ENCODE measurements around the gene KCNMA1. TPM values are rescaled to one million over a fixed set of nuclear protein-coding genes. Genes with fewer than 3 reads are reported as not detected.

Gene KCNMA1
- total and polyA plus RNA-seq, 9 of the 15 experiments (the other 6 are each of a cell fraction or from before 2014, with no cell fraction given), result 0.01 to 0.95 (median 0.15) TPM; not detected in 4

DNA sequence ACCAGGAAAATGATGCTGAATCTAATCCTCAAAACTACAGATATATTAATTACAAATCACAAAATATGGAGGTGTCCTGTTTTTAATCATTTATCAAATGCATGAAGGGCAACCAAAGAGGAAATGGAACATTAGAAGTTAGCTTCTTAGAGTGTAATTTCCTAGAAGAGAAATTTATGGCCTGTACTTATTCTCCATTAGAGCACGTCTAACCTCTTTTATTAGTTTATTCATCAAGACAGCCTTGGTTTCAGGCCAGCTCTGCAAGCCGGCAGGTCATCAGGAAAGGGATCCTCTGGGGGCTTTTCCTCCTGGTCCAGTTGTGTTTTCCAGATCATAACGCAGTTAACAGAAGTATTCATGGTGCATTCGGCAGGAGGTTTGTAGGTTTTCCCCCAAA is 517.6 kb downstream of the KCNMA1 start:
- in situ Hi-C loops (cut with MboI) (no loop called here), intact Hi-C loops (cut with micrococcal nuclease) (no loop called here)
- no peak overlapping the region for H3K27ac ChIP-seq (ENCODE audit: extremely low read depth, low read depth, low read length)
- FAIRE-seq (no peak), ATAC-seq (no peak), DNase-seq (ENCODE audit: extremely low read depth in 1 of 4, low spot score in 3 of 4) (no peak)
- H3K9me3 ChIP-seq (replicated peaks; ENCODE audit: control insufficient read depth, insufficient read depth, low read depth, low read length), result no peaks in the 10 kb centered on the region
- H3K27me3 ChIP-seq (ENCODE audit: control insufficient read depth in 2 of 2, insufficient read depth in 2 of 2, low read length in 2 of 2), result no peaks in the 10 kb centered on the region
- ChIA-PET POLR2A (interaction anchor here (0.7 kb wide), 1 partner anchor 905 kb away, joined by 3 read pairs; no protein-coding TSS in a partner anchor), CTCF (ENCODE audit: low intra/inter-chr PET ratio) (no interaction called here)
- no peak overlapping the region for H3K4me2 ChIP-seq (ENCODE audit: insufficient read depth, low read length)
- no peaks in the 10 kb centered on the region for H3K9me1 ChIP-seq (ENCODE audit: control insufficient read depth, insufficient read depth, low read length)
- 1% methylated on average over 4 of the region's 4 CpGs for WGBS (ENCODE audit: insufficient coverage, low coverage, missing lambda C conversion rate)
- no peaks in the 10 kb centered on the region for H3K36me3 ChIP-seq (ENCODE audit: control insufficient read depth, insufficient read depth, low read length)
- no peaks in the 10 kb centered on the region for H3K4me1 ChIP-seq (replicated peaks in 1 of 2; ENCODE audit: control insufficient read depth in 2 of 2, insufficient read depth in 2 of 2, low read length in 2 of 2)
- no peak overlapping the region for H3K4me3 ChIP-seq
- no peak overlapping the region for H3K9ac ChIP-seq (ENCODE audit: insufficient read depth in 1 of 2, low read depth in 2 of 2, low read length in 2 of 2)
- H4K20me1 ChIP-seq (replicated peaks; ENCODE audit: control insufficient read depth, insufficient read depth, low read length), result no peaks in the 10 kb centered on the region
- no TSS peak for BruUV-seq (replicated peaks)
- TF ChIP-seq ZC3H8 (IDR thresholded peaks at IDR 0.05) (no peak), FOXJ2 (tag; IDR thresholded peaks at IDR 0.05) (no peak), EZH2 (IDR thresholded peaks at IDR 0.05; ENCODE audit: borderline replicate concordance, low read depth, low read length) (no peak), SRSF3 (IDR thresholded peaks at IDR 0.05; ENCODE audit: insufficient read depth, low read length) (no peak), RBBP5 (IDR thresholded peaks at IDR 0.05; ENCODE audit: borderline replicate concordance, insufficient read depth, low read length, poor library complexity, severe bottlenecking) (no peak), CHD1 (IDR thresholded peaks at IDR 0.05; ENCODE audit: low read length) (no peak), ZBTB8A (IDR thresholded peaks at IDR 0.05; ENCODE audit: partially characterized antibody) (no peak), CREM (IDR thresholded peaks at IDR 0.05; ENCODE audit: low read depth) (no peak), XRCC4 (IDR thresholded peaks at IDR 0.05; ENCODE audit: extremely low read depth, insufficient read depth, insufficient read length) (no peak), ARID1B (IDR thresholded peaks at IDR 0.05) (no peak)
- TF ChIP-seq, protein P1, sequence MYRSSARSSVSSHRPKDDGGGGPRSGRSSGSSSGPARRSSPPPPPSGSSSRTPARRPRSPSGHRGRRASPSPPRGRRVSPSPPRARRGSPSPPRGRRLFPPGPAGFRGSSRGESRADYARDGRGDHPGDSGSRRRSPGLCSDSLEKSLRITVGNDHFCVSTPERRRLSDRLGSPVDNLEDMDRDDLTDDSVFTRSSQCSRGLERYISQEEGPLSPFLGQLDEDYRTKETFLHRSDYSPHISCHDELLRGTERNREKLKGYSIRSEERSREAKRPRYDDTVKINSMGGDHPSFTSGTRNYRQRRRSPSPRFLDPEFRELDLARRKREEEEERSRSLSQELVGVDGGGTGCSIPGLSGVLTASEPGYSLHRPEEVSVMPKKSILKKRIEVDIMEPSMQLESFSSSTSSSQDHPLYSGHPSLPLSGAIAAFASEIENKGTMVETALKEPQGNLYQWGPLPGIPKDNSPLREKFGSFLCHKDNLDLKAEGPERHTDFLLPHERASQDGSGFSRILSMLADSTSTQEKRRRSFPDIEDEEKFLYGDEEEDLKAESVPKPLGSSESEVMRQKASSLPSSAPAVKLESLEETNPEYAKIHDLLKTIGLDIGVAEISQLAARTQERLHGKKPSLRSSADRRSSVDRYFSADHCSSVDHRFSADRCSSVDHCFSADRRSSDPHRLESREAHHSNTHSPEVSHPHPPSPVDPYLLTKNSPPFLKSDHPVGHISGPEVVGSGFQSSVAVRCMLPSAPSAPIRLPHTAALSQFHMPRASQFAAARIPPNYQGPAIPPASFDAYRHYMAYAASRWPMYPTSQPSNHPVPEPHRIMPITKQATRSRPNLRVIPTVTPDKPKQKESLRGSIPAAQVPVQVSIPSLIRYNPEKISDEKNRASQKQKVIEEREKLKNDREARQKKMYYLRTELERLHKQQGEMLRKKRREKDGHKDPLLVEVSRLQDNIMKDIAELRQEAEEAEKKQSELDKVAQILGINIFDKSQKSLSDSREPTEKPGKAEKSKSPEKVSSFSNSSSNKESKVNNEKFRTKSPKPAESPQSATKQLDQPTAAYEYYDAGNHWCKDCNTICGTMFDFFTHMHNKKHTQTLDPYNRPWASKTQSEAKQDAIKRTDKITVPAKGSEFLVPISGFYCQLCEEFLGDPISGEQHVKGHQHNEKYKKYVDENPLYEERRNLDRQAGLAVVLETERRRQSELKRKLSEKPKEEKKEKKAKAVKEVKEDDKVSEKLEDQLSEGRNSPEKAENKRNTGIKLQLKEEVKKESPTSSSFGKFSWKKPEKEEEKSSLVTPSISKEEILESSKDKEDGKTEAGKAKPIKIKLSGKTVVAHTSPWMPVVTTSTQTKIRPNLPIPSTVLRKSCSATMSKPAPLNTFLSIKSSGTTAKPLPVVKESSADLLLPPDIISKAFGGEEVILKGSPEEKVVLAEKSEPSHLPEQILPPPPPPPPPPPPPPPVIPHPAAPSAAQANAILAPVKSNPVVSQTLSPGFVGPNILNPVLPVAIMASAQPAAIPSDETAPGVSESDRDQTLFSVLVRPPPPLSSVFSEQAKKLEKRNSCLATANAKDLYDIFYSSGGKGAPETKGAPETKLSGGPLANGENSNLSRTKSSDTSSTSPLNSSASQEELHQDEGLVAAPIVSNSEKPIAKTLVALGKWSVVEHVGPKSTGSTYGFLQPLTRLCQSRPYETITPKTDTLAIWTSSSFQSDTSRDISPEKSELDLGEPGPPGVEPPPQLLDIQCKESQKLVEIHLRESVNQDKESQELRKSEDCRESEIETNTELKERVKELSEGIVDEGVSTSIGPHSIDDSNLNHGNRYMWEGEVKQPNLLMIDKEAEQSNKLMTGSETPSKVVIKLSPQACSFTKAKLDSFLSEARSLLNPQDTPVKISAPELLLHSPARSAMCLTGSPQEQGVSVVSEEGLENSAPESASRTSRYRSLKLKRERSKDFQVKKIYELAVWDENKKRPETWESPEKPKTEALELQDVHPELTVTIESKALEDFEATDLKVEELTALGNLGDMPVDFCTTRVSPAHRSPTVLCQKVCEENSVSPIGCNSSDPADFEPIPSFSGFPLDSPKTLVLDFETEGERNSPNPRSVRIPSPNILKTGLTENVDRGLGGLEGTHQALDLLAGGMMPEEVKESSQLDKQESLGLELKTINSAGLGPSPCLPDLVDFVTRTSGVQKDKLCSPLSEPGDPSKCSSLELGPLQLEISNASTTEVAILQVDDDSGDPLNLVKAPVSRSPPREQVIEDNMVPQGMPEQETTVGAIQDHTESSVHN (IDR thresholded peaks at IDR 0.05; ENCODE audit: borderline replicate concordance in 1 of 2, low read depth in 1 of 2), result no peak
- TF ChIP-seq, protein P2, sequence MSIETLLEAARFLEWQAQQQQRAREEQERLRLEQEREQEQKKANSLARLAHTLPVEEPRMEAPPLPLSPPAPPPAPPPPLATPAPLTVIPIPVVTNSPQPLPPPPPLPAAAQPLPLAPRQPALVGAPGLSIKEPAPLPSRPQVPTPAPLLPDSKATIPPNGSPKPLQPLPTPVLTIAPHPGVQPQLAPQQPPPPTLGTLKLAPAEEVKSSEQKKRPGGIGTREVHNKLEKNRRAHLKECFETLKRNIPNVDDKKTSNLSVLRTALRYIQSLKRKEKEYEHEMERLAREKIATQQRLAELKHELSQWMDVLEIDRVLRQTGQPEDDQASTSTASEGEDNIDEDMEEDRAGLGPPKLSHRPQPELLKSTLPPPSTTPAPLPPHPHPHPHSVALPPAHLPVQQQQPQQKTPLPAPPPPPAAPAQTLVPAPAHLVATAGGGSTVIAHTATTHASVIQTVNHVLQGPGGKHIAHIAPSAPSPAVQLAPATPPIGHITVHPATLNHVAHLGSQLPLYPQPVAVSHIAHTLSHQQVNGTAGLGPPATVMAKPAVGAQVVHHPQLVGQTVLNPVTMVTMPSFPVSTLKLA (conservative IDR thresholded peaks at IDR 0.05), result no peak
- H2AFZ ChIP-seq (ENCODE audit: low read depth, low read length), result no peak overlapping the region
- H3K79me2 ChIP-seq (ENCODE audit: control insufficient read depth, insufficient read depth, low read length), result no peaks in the 10 kb centered on the region
